Fibroblast of lung (primary cell): ENCODE data around the gene INSYN2B.

Experiments
- EZH2 ChIP-seq: IDR thresholded peaks from 2 replicates; pipeline ENCODE4 v1.5.1; 2012; ENCODE audit warnings: low read length, control low read depth, mild to moderate bottlenecking; ENCODE audit errors: missing control alignments
- TF ChIP-seq, protein P1 (sequence below), 2 donors: IDR thresholded peaks in 1 of 2; conservative IDR thresholded peaks in 1 of 2; 1 replicate in 1 of 2; 2 replicates in 1 of 2; pipeline ENCODE4 v1.5.1; 2011 to 2012; ENCODE audit warnings: low read length in 2 of 2, control low read depth in 1 of 2, inconsistent platforms in 1 of 2, low read depth in 1 of 2, mild to moderate bottlenecking in 1 of 2

DNA sequence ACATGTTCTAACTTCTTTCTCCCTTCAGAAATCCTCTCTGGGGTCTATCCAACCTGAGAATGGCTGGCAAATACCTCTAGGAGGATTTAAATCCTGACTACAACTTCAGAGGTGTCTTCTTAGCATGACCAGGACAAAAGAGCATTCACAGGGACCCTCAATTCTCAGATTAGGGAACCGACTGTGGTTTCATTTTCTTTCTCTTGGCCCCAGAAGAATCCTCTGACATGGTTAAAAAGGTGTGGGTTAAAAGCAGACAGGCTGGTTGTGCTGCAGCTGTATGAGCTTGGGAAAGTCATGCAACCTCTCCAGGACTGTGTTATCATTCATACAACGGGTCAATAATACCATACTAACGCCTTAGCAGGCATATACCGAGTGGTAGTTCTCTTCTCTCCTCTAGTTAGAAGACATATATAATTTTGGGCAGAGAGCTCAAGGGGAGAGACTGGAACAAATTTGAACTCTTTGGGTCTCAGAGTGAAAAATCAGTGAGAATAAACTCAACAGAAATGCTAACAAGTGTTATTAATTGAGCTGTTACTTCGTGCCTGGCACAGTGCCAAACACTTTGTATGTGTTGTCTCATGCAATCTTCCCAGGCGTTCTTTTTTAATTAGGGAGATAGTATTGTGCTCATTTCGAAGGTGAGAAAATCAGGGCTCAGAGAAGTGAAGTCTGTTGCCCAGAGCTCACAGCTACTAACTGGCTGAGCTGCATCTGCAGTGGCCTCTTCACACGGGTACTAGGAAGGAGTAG lies 35.2 kb downstream of the INSYN2B start:
- TF ChIP-seq, protein P1, sequence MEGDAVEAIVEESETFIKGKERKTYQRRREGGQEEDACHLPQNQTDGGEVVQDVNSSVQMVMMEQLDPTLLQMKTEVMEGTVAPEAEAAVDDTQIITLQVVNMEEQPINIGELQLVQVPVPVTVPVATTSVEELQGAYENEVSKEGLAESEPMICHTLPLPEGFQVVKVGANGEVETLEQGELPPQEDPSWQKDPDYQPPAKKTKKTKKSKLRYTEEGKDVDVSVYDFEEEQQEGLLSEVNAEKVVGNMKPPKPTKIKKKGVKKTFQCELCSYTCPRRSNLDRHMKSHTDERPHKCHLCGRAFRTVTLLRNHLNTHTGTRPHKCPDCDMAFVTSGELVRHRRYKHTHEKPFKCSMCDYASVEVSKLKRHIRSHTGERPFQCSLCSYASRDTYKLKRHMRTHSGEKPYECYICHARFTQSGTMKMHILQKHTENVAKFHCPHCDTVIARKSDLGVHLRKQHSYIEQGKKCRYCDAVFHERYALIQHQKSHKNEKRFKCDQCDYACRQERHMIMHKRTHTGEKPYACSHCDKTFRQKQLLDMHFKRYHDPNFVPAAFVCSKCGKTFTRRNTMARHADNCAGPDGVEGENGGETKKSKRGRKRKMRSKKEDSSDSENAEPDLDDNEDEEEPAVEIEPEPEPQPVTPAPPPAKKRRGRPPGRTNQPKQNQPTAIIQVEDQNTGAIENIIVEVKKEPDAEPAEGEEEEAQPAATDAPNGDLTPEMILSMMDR (conservative IDR thresholded peaks at IDR 0.05 in 1 of 2, IDR thresholded peaks at IDR 0.05 in 1 of 2; ENCODE audit: low read depth in 1 of 2, low read length in 2 of 2), result no peak
- no peak for TF ChIP-seq EZH2
